Melanocyte of skin (primary cell): ENCODE measurements around the gene PRPF40B. TPM values are rescaled to one million over a fixed set of nuclear protein-coding genes. Genes with fewer than 3 reads are reported as not detected.

Experiments used
- small RNA-seq, 2 donors: library from RNA; depleted of rRNA; stranded (forward); fragments of <200 nt; gene quantifications; one replicate each; pipeline ENCODE3, GENCODE V24; 2012
- total RNA-seq, 2 donors: library from RNA; depleted of rRNA; stranded (reverse); fragments of >200 nt; gene quantifications; 2 replicates each; pipeline ENCODE4 v1.2.3, GENCODE V29; 2012

The PRPF40B gene
- total RNA-seq, result 10 to 100 TPM in 1 of 2 donors, 1 to 10 TPM in 1; 10.0 to 10.7 TPM

GRCh38 chr12:49623142-49623904 is at the start of gene PRPF40B:
Gene PRPF40B, plus strand, starts transcription at chr12:49623561. Its CDS starts 30 bp downstream, at chr12:49623591.

GRCh38 chr12:49605539-49605938 is 17.8 kb upstream of the PRPF40B start, which contains the start of gene FAM186B:
Gene FAM186B, minus strand, starts transcription at chr12:49605639. Its CDS starts 162 bp downstream, at chr12:49605477.

Small RNA genes within 50 kb of the gene (small RNA-seq; reads per million reads assigned to genes)
- gene HIGD1AP9, result 0 reads per million in 2 donors
- 0 reads per million in 2 donors for gene POLR2KP1
- 0 to 0.17 reads per million in 2 donors for gene RNU6-834P

Other genes starting within 250 kb of the PRPF40B start
- gene KCNH3, start 84.5 kb upstream of the PRPF40B start, total RNA-seq, result not detected
- 10 to 100 TPM; 52.3 to 66.9 TPM for gene MCRS1, start 55.4 kb upstream of the PRPF40B start, total RNA-seq
- 1 to 10 TPM in 1 of 2 donors, under 1 TPM in 1; 1.00 to 1.7 TPM for gene FAM186B, start 17.9 kb upstream of the PRPF40B start, total RNA-seq
- 10 to 100 TPM; 27.6 to 28.2 TPM for gene FMNL3, start 83.8 kb downstream of the PRPF40B start, total RNA-seq
- 100 to 1,000 TPM; 293 to 348 TPM for gene TMBIM6, start 118.0 kb downstream of the PRPF40B start, total RNA-seq
- gene NCKAP5L, start 204.9 kb downstream of the PRPF40B start, total RNA-seq, result 10 to 100 TPM; 23.0 to 25.8 TPM
- gene BCDIN3D, start 219.5 kb downstream of the PRPF40B start, total RNA-seq, result 1 to 10 TPM; 3.4 to 4.0 TPM